ENCODE measurements around the gene TMEM178B.

DNA sequence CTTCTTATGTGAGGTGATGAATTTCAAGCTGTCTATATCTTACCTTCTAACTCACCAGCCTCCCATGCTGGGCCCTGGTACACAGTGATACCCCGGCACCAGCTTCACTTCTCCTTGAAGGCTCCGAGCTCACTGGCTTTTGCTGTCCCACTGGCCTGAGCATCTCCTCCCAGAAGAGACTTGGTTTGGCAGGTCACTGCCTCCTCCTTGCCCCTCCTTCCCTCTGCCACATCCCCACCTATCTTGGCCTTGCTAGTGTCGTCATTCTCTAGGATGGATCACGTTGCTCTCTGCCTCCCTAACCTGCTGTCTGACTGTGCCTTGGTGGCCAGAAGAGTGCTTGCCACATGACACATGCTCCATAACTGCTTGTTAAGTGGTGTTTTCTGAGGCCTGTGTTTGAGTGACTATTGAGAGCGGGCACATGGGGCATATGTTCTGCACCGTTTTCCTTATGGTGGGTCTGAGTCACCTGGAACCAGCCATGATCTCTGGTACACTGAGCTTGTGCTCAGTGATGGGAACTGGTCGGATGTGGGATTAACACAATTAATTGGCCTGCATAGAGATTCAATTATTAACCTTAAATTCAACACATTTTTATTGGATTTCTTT is 86.5 kb downstream of the TMEM178B start:
- TF ChIP-seq, protein P1, sequence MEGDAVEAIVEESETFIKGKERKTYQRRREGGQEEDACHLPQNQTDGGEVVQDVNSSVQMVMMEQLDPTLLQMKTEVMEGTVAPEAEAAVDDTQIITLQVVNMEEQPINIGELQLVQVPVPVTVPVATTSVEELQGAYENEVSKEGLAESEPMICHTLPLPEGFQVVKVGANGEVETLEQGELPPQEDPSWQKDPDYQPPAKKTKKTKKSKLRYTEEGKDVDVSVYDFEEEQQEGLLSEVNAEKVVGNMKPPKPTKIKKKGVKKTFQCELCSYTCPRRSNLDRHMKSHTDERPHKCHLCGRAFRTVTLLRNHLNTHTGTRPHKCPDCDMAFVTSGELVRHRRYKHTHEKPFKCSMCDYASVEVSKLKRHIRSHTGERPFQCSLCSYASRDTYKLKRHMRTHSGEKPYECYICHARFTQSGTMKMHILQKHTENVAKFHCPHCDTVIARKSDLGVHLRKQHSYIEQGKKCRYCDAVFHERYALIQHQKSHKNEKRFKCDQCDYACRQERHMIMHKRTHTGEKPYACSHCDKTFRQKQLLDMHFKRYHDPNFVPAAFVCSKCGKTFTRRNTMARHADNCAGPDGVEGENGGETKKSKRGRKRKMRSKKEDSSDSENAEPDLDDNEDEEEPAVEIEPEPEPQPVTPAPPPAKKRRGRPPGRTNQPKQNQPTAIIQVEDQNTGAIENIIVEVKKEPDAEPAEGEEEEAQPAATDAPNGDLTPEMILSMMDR (IDR thresholded peaks at IDR 0.05; ENCODE audit: poor library complexity, severe bottlenecking) = no peak
- TF ChIP-seq TAF1 (IDR thresholded peaks at IDR 0.05; ENCODE audit: low read depth) = no peak
- TF ChIP-seq RAD21 (conservative IDR thresholded peaks at IDR 0.05) = no peak

All from neural cell (in vitro differentiated cells).